Panc1 (cell line): ENCODE measurements around the gene GLIPR2. TPM values are rescaled to one million over a fixed set of nuclear protein-coding genes. Genes with fewer than 3 reads are reported as not detected.

Experiments
- ATAC-seq: fragments of 200-7000 bp; cut with Tn5 transposase; 2 replicates; pipeline ENCODE4 v1.9.1; 2020; ENCODE audit warnings: mild to moderate bottlenecking, moderate library complexity
- BruUV-seq: library from RNA; stranded (reverse); fragments of 400-500 nt; replicated peaks from 2 replicates; lab custom pipeline; 2021; lab: Mats Ljungman, UMichigan
- CTCF ChIA-PET: fragments of 300-600 bp; sonication (Branson Sonifier 250); formaldehyde crosslinking; loops from one replicate; lab custom pipeline; 2022; ENCODE audit warnings: antibody characterized with exemption; lab: Charles Lee
- POLR2A ChIA-PET: fragments of 300-600 bp; sonication (Branson Sonifier 250); formaldehyde crosslinking; loops from one replicate; lab custom pipeline; 2022; ENCODE audit warnings: antibody characterized with exemption; lab: Charles Lee
- DNase-seq: peaks from one replicate; pipeline ENCODE4 v3.0.0-alpha.2; 2010; ENCODE audit warnings: low read depth, low spot score
- H3K27ac ChIP-seq: 2 replicates; pipeline ENCODE4 v1.5.1; 2011; ENCODE audit warnings: mild to moderate bottlenecking, low read length, inconsistent platforms
- H3K27me3 ChIP-seq: fragments of 200-500 bp; sonication (Bioruptor generic); 2 replicates; pipeline ENCODE4 v1.6.0; 2014; ENCODE audit warnings: low read length, inconsistent platforms; ENCODE audit not compliant: control insufficient read depth, insufficient read depth
- H3K36me3 ChIP-seq: fragments of 200-500 bp; sonication (Bioruptor generic); 2 replicates; pipeline ENCODE4 v1.5.1; 2014; ENCODE audit warnings: inconsistent platforms, mild to moderate bottlenecking, low read length, moderate library complexity; ENCODE audit not compliant: control insufficient read depth, insufficient read depth
- H3K4me1 ChIP-seq: 2 replicates; pipeline ENCODE4 v1.5.1; 2011; ENCODE audit warnings: inconsistent platforms, mild to moderate bottlenecking, low read length, moderate library complexity; ENCODE audit not compliant: control insufficient read depth, insufficient read depth
- H3K4me3 ChIP-seq, 2 experiments: 2 replicates each; pipeline ENCODE4 v1.5.1; 2011 to 2012; ENCODE audit warnings: low read depth in 2 of 2, low read length in 2 of 2, mild to moderate bottlenecking in 2 of 2, inconsistent platforms in 1 of 2, moderate library complexity in 1 of 2
- H3K9me3 ChIP-seq: fragments of 200-500 bp; sonication (Bioruptor generic); 2 replicates; pipeline ENCODE4 v1.5.1; 2014; ENCODE audit warnings: low read depth, mild to moderate bottlenecking, inconsistent platforms, low read length, moderate library complexity; ENCODE audit not compliant: control insufficient read depth, insufficient read depth
- POLR2AphosphoS5 ChIP-seq: IDR thresholded peaks from 2 replicates; pipeline ENCODE4 v1.6.1; 2012; ENCODE audit warnings: mild to moderate bottlenecking, low read depth, low read length, moderate library complexity
- SIN3A ChIP-seq: IDR thresholded peaks from 2 replicates; pipeline ENCODE4 v1.6.1; 2012; ENCODE audit warnings: low read depth, mild to moderate bottlenecking, low read length, moderate library complexity, borderline replicate concordance; ENCODE audit not compliant: insufficient read depth
- TCF7L2 ChIP-seq: IDR thresholded peaks from 2 replicates; pipeline ENCODE4 v1.6.1; 2011; ENCODE audit warnings: mild to moderate bottlenecking, low read depth, low read length, inconsistent platforms
- in situ Hi-C: cut with HindIII; loops from 2 replicates; pipeline ENCODE4 v1.10.0; 2016; ENCODE audit warnings: low sequenced_read_pairs, low pct_unique_long_range_greater_than_20kb
- intact Hi-C: fragments of 100-400 bp; cut with micrococcal nuclease; formaldehyde crosslinking; loops from one replicate; pipeline ENCODE4 v1.10.0; 2022; ENCODE audit not compliant: unreplicated experiment
- total RNA-seq: library from RNA; stranded (reverse); gene quantifications from one replicate; pipeline ENCODE4 v1.2.1, GENCODE V29; 2021; ENCODE audit not compliant: unreplicated experiment
- TF ChIP-seq, protein P1 (sequence below): fragments of 450-650 bp; IDR thresholded peaks from 2 replicates; pipeline ENCODE4 v1.5.1; 2017; ENCODE audit warnings: mild to moderate bottlenecking
- TF ChIP-seq, protein P2 (sequence below), 2 experiments: IDR thresholded peaks; 2 replicates each; pipeline ENCODE4 v1.6.1; 2011 to 2012; ENCODE audit warnings: low read depth in 2 of 2, control low read depth in 1 of 2, low read length in 1 of 2, mild to moderate bottlenecking in 1 of 2, moderate library complexity in 1 of 2; ENCODE audit not compliant: insufficient read depth in 1 of 2

Gene GLIPR2
- total RNA-seq, 1 experiment from 2014 or later = 4.9 TPM

DNA sequence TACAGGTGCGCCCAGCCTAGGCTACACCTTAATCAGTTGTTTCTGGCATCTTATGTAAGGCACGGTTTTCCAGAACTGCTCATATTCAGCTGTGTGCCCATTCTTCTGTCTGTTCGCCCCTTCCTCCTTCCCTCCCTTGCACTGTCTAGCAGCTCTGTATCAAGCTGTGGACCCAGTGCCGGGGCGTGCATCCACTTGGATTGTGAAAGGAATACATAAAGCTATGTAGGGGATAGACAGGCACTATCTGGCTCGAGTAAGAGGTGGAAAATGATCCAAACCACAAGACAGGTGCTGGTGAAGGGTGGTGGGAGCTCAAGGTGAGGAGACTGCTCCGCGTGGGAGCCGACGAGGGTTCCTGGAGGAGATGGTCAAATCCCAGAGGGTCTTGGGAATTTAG, 2.0 kb downstream of the GLIPR2 start:
- BruUV-seq = no TSS peak
- ATAC-seq = no peak
- CTCF ChIA-PET = interaction anchor here (0.6 to 1.4 kb wide), 2 partner anchors 11 to 36 kb away, joined by 3 to 5 read pairs; no protein-coding TSS in a partner anchor
- POLR2A ChIA-PET = interaction anchor here (0.5 kb wide), 1 partner anchor 171 kb away, joined by 3 read pairs; no protein-coding TSS in a partner anchor
- Histone ChIP-seq H3K27ac (no peak overlapping the region), H3K4me3 (no peak overlapping the region), H3K27me3 (peaks cover 11% of the 10 kb centered on the region), H3K36me3 (no peaks in the 10 kb centered on the region), H3K9me3 (no peaks in the 10 kb centered on the region), H3K4me1 (peaks cover 10% of the 10 kb centered on the region)
- TF ChIP-seq, protein P1, sequence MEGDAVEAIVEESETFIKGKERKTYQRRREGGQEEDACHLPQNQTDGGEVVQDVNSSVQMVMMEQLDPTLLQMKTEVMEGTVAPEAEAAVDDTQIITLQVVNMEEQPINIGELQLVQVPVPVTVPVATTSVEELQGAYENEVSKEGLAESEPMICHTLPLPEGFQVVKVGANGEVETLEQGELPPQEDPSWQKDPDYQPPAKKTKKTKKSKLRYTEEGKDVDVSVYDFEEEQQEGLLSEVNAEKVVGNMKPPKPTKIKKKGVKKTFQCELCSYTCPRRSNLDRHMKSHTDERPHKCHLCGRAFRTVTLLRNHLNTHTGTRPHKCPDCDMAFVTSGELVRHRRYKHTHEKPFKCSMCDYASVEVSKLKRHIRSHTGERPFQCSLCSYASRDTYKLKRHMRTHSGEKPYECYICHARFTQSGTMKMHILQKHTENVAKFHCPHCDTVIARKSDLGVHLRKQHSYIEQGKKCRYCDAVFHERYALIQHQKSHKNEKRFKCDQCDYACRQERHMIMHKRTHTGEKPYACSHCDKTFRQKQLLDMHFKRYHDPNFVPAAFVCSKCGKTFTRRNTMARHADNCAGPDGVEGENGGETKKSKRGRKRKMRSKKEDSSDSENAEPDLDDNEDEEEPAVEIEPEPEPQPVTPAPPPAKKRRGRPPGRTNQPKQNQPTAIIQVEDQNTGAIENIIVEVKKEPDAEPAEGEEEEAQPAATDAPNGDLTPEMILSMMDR = no peak
- TF ChIP-seq POLR2AphosphoS5 (no peak), TCF7L2 (no peak), SIN3A (no peak)
- TF ChIP-seq, protein P2, sequence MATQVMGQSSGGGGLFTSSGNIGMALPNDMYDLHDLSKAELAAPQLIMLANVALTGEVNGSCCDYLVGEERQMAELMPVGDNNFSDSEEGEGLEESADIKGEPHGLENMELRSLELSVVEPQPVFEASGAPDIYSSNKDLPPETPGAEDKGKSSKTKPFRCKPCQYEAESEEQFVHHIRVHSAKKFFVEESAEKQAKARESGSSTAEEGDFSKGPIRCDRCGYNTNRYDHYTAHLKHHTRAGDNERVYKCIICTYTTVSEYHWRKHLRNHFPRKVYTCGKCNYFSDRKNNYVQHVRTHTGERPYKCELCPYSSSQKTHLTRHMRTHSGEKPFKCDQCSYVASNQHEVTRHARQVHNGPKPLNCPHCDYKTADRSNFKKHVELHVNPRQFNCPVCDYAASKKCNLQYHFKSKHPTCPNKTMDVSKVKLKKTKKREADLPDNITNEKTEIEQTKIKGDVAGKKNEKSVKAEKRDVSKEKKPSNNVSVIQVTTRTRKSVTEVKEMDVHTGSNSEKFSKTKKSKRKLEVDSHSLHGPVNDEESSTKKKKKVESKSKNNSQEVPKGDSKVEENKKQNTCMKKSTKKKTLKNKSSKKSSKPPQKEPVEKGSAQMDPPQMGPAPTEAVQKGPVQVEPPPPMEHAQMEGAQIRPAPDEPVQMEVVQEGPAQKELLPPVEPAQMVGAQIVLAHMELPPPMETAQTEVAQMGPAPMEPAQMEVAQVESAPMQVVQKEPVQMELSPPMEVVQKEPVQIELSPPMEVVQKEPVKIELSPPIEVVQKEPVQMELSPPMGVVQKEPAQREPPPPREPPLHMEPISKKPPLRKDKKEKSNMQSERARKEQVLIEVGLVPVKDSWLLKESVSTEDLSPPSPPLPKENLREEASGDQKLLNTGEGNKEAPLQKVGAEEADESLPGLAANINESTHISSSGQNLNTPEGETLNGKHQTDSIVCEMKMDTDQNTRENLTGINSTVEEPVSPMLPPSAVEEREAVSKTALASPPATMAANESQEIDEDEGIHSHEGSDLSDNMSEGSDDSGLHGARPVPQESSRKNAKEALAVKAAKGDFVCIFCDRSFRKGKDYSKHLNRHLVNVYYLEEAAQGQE (IDR thresholded peaks at IDR 0.05; ENCODE audit: insufficient read depth in 1 of 2, low read depth in 2 of 2, low read length in 1 of 2) = no peak
- intact Hi-C loops (no loop called here), in situ Hi-C loops (no loop called here)
- no peak for DNase-seq

DNA sequence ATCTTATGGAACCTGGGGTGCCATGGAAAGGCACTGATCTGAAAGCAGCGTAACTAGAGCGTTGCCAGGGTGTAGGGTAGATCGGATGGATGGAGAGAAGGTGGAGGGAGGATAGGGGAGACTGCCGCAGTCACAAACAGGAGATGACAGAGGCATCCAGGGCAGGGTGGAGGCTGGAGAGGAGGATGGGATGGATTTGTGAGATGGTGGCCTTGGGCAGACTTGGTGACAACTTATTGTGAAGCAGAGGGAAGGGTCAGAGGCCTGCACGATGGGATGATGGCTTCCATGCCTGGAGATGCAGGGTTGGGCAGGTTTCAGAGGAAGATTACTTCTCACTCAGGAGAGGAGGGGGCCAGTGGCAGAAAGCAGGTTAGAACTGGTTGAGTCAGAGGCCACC, 2.4 kb downstream of the GLIPR2 start:
- intact Hi-C loops = no loop called here
- Histone ChIP-seq H3K27ac (no peak overlapping the region), H3K36me3 (no peaks in the 10 kb centered on the region), H3K27me3 (peaks cover 11% of the 10 kb centered on the region), H3K4me3 (no peak overlapping the region), H3K9me3 (no peaks in the 10 kb centered on the region), H3K4me1 (peaks cover 10% of the 10 kb centered on the region)
- in situ Hi-C loops = no loop called here
- POLR2A ChIA-PET = interaction anchor here (0.5 to 1.3 kb wide), 2 partner anchors 52 to 171 kb away, joined by 3 read pairs; partner anchors contain the start of gene CLTA
- ATAC-seq (no peak), DNase-seq (no peak)
- CTCF ChIA-PET = interaction anchor here (0.6 to 1.4 kb wide), 2 partner anchors 11 to 37 kb away, joined by 3 to 5 read pairs; no protein-coding TSS in a partner anchor
- no TSS peak for BruUV-seq
- TF ChIP-seq POLR2AphosphoS5 (no peak), SIN3A (no peak), TCF7L2 (no peak)
- TF ChIP-seq, protein P1 = no peak
- TF ChIP-seq, protein P2 (IDR thresholded peaks at IDR 0.05; ENCODE audit: insufficient read depth in 1 of 2, low read depth in 2 of 2, low read length in 1 of 2) = no peak
